ENCODE measurements around the gene SREBF1. TPM values are rescaled to one million over a fixed set of nuclear protein-coding genes. Genes with fewer than 3 reads are reported as not detected.

SREBF1 gene
- total RNA-seq, 1 donor from 2014 or later, result 86.9 TPM

DNA sequence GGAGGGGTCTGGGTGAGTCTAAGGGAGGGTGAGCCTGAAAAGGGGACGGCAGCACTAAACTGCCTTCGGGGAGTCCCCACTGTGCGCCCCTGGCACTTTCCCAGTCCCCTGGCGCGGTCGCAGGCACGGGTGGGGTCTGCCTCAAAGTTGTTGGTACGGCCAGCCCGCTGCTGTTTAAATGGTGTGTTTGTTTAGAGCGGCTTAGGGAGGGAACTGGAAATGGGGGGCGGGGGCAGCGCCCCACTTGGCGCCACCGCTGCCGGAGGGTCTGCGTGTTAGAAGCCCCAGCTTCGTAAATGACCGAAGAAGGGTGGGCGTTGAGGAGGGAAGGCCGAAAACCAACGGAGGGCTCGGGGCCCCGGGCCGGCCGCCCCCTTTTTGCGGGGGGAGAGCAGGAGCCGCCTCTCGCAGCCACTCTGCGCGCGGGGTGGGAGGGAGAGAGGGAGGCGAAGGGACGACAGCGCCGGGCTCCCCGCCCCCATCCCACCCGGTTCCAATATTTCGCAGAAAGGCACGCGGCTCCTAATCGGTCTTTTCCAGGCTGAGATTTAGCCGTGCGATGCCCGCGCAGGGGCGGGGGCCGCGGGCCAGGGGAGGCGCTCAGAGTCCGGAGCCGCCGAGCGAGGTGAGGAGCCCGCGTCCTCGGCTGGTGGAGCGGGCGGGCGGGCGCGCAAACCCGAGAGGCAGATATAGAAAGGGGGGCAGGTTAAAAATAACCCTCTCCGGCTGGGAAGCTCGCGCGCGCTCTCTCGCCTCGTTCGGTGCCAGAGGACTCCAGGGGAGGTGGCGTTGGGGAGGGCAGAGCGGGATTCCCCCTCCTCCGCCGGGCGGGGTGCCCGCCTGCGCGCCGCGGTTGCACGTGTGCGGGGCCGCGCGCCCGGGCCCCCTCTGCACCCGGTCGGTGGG is 54.9 kb downstream of the SREBF1 start:
- peak overlapping the region; percentile 70 for H3K4me3 Mint-ChIP-seq (ENCODE audit: unreplicated experiment)
- TF ChIP-seq, protein P1, sequence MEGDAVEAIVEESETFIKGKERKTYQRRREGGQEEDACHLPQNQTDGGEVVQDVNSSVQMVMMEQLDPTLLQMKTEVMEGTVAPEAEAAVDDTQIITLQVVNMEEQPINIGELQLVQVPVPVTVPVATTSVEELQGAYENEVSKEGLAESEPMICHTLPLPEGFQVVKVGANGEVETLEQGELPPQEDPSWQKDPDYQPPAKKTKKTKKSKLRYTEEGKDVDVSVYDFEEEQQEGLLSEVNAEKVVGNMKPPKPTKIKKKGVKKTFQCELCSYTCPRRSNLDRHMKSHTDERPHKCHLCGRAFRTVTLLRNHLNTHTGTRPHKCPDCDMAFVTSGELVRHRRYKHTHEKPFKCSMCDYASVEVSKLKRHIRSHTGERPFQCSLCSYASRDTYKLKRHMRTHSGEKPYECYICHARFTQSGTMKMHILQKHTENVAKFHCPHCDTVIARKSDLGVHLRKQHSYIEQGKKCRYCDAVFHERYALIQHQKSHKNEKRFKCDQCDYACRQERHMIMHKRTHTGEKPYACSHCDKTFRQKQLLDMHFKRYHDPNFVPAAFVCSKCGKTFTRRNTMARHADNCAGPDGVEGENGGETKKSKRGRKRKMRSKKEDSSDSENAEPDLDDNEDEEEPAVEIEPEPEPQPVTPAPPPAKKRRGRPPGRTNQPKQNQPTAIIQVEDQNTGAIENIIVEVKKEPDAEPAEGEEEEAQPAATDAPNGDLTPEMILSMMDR (IDR thresholded peaks at IDR 0.05), result no peak
- peaks cover 60% of the 10 kb centered on the region for H3K4me1 Mint-ChIP-seq (ENCODE audit: unreplicated experiment)
- H3K27ac Mint-ChIP-seq (ENCODE audit: unreplicated experiment), result peak overlapping the region; percentile 85
- no peaks in the 10 kb centered on the region for H3K27me3 Mint-ChIP-seq (ENCODE audit: unreplicated experiment)
- DNase-seq (ENCODE audit: extremely low spot score, unreplicated experiment), result no peak
- no peaks in the 10 kb centered on the region for H3K9me3 Mint-ChIP-seq (ENCODE audit: unreplicated experiment)
- no peaks in the 10 kb centered on the region for H3K36me3 Mint-ChIP-seq (ENCODE audit: unreplicated experiment)

DNA sequence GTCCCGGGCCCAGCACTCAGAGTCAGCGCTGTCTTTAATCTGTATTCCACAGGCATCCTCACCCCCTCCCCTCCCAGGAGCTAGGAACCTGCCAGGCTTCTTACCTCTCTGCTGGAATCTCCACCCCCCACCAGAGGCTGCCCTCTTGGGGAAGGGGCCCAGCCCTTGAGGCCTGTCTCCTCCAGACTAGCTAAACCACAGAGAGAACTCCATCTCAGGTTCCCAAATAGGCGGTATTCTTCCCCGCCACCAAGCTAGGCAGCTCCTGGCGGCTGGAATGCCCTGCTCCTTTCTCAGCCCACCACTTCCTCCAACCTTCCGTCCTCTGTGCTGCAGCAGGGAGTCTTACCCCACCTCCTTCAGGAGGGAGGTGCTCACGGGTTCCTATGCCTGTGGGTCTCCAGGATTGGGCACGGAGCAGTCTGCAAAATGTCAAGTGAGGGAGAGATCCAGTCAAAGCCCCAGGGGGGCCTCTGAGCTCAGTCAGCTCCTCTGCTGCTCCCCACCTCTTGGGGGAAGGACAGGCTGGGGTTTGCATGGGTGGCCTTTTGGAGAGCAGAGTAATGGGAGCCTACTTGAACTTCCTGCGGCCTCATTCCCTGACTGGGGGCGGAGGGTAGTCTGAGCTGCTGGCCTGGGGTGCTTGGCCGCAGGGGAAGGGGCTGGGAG is 55.7 kb downstream of the SREBF1 start:
- no peaks in the 10 kb centered on the region for H3K36me3 Mint-ChIP-seq (ENCODE audit: unreplicated experiment)
- no peaks in the 10 kb centered on the region for H3K27me3 Mint-ChIP-seq (ENCODE audit: unreplicated experiment)
- TF ChIP-seq, protein P1 (IDR thresholded peaks at IDR 0.05), result peak; percentile 58
- H3K4me1 Mint-ChIP-seq (ENCODE audit: unreplicated experiment), result peaks cover 55% of the 10 kb centered on the region
- H3K27ac Mint-ChIP-seq (ENCODE audit: unreplicated experiment), result peak overlapping the region; percentile 85
- H3K4me3 Mint-ChIP-seq (ENCODE audit: unreplicated experiment), result peak overlapping the region; percentile 71
- no peak for DNase-seq (ENCODE audit: extremely low spot score, unreplicated experiment)
- no peaks in the 10 kb centered on the region for H3K9me3 Mint-ChIP-seq (ENCODE audit: unreplicated experiment)

DNA sequence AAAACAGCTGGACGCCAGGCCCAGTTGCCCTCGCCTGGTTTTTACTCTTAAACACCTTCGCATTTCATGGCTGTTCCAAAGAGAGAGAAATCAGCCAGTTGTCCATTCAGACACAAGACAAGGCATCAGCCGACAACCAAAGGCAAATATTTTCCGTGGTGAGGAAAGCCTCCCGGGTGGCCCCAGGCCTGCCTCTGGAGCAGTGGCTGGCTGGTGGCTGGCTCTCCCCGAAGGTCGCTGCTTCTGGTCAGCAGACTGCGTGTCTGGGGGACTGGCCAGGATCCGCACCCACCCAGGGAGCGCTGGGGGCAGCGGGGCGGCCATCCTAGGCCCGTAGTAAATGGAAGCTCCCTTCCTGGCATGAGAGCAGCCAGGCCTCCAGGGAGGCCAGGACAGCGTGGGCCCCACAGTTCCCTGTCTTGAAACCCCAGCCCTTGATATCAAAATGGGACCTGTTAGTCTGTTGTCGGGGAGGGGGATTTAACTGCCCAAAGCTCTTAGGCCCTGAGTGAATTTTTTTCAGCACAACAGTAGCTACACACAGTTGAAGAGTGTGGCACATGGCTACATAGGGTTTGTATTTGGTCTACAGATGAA is 57.7 kb downstream of the SREBF1 start:
- H3K27me3 Mint-ChIP-seq (ENCODE audit: unreplicated experiment), result no peaks in the 10 kb centered on the region
- TF ChIP-seq, protein P1 (IDR thresholded peaks at IDR 0.05), result no peak
- H3K9me3 Mint-ChIP-seq (ENCODE audit: unreplicated experiment), result no peaks in the 10 kb centered on the region
- no peaks in the 10 kb centered on the region for H3K36me3 Mint-ChIP-seq (ENCODE audit: unreplicated experiment)
- H3K4me1 Mint-ChIP-seq (ENCODE audit: unreplicated experiment), result peaks cover 37% of the 10 kb centered on the region
- H3K4me3 Mint-ChIP-seq (ENCODE audit: unreplicated experiment), result no peak overlapping the region
- peak overlapping the region; percentile 56 for H3K27ac Mint-ChIP-seq (ENCODE audit: unreplicated experiment)
- DNase-seq (ENCODE audit: extremely low spot score, unreplicated experiment), result no peak

DNA sequence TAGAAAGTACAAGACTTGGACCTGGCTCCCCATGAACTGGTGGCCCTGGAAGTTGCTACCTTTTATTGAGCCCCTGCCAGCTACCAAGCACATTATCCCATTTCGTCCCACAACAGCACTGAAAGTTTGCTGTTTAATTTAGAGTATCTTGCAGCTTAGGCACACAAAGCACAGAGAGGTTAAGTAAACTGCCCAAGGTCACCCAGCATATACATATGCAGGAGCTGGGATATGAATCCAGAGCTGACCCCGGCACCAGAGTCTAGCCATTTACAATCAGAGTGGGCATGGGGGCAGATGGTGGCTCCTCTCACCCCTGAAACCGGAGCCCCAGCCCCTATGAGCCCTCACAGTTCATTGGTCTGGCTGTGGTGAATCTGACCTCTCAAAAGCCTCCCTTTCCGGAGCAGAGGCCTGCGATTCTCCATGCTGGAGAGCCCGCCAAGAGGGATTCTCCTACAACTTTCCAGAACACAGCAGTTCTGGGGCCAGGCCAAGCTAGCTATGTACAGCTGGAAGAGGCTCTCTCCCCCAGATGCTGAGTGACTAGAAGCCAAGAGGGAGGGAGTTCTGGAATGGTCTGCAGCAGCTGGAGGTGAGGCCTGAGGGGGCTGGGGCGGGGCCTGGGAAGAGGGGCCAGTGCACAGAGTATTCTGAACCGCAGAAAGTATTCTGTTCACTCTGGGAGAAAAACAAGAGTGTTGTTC is 58.3 kb downstream of the SREBF1 start:
- Mint-ChIP-seq H3K36me3 (ENCODE audit: unreplicated experiment) (no peaks in the 10 kb centered on the region), H3K4me3 (ENCODE audit: unreplicated experiment) (no peak overlapping the region), H3K27ac (ENCODE audit: unreplicated experiment) (peak overlapping the region; percentile 56), H3K4me1 (ENCODE audit: unreplicated experiment) (peaks cover 33% of the 10 kb centered on the region), H3K9me3 (ENCODE audit: unreplicated experiment) (no peaks in the 10 kb centered on the region), H3K27me3 (ENCODE audit: unreplicated experiment) (no peaks in the 10 kb centered on the region)
- DNase-seq (ENCODE audit: extremely low spot score, unreplicated experiment), result no peak
- TF ChIP-seq, protein P1 (IDR thresholded peaks at IDR 0.05), result no peak

Measured in osteocyte (in vitro differentiated cells).